HCT116 (cell line): ENCODE data around the gene MAP3K21. TPM values are rescaled to one million over a fixed set of nuclear protein-coding genes. Genes with fewer than 3 reads are reported as not detected.

Experiments used
- ATAC-seq: fragments of 200-7000 bp; cut with Tn5 transposase; 2 replicates; pipeline ENCODE4 v1.9.1; 2020; ENCODE audit warnings: mild to moderate bottlenecking, moderate library complexity
- BruUV-seq: library from RNA; stranded (reverse); fragments of 400-500 nt; replicated peaks from 2 replicates; lab custom pipeline; 2021; lab: Mats Ljungman, UMichigan
- CTCF ChIA-PET: fragments of 300-600 bp; sonication (Branson Sonifier 250); formaldehyde crosslinking; loops from one replicate; lab custom pipeline; 2021; ENCODE audit warnings: antibody characterized with exemption; lab: Charles Lee
- POLR2A ChIA-PET: fragments of 300-600, 350-600 bp; sonication (Branson Sonifier 250); formaldehyde crosslinking; loops from one replicate; lab custom pipeline; 2021; ENCODE audit warnings: antibody characterized with exemption; lab: Charles Lee
- RAD21 ChIA-PET, 2 experiments: fragments of 300-600 bp; sonication (Branson Sonifier 250); formaldehyde crosslinking; loops; one replicate each; lab custom pipeline; 2023; ENCODE audit warnings: low total read pairs in 2 of 2; ENCODE audit not compliant: uncharacterized antibody in 2 of 2, unreplicated experiment in 2 of 2, low non-redundant PET in 1 of 2; lab: Charles Lee
- DNase-seq: peaks from one replicate; pipeline ENCODE4 v3.0.0-alpha.2; 2010; ENCODE audit warnings: low read depth, low spot score
- H2AFZ ChIP-seq: fragments of 200-600 bp; shearing (Covaris generic), sonication (generic); 2 replicates; pipeline ENCODE4 v1.6.1; 2017; ENCODE audit warnings: low read depth, mixed run types, mixed read lengths, antibody characterized with exemption, low read length; ENCODE audit not compliant: poor library complexity, severe bottlenecking
- H3K27ac ChIP-seq: 2 replicates; pipeline ENCODE4 v1.5.1; 2012; ENCODE audit warnings: low read depth, low read length
- H3K27me3 ChIP-seq: fragments of 200-600 bp; sonication (generic); 2 replicates; pipeline ENCODE4 v1.6.1; 2016; ENCODE audit warnings: mixed run types, low read length, mixed read lengths; ENCODE audit not compliant: insufficient read depth
- H3K36me3 ChIP-seq, 2 experiments: fragments of 200-500 bp in 1 of 2; fragments of 200-600 bp in 1 of 2; sonication (Bioruptor generic) in 1 of 2; sonication (generic) in 1 of 2; 2 replicates each; pipeline versions ENCODE4 v1.5.1 to v1.6.1; 2014 to 2016; ENCODE audit warnings: low read length in 2 of 2, inconsistent platforms in 1 of 2, mixed read lengths in 1 of 2, mixed run types in 1 of 2; ENCODE audit not compliant: insufficient read depth in 2 of 2, control insufficient read depth in 1 of 2
- H3K4me1 ChIP-seq, 2 experiments: fragments of 200-600 bp in 1 of 2; sonication (generic) in 1 of 2; 2 replicates each; pipeline versions ENCODE4 v1.5.1 to v1.6.1; 2012 to 2017; ENCODE audit warnings: low read length in 2 of 2, inconsistent platforms in 1 of 2, mild to moderate bottlenecking in 1 of 2, mixed read lengths in 1 of 2, mixed run types in 1 of 2, moderate library complexity in 1 of 2; ENCODE audit not compliant: insufficient read depth in 2 of 2, control insufficient read depth in 1 of 2
- H3K4me2 ChIP-seq: fragments of 200-600 bp; sonication (generic); 2 replicates; pipeline ENCODE4 v1.6.1; 2017; ENCODE audit warnings: mixed run types, low read length, mixed read lengths
- H3K4me3 ChIP-seq, 2 experiments: fragments of 200-600 bp in 1 of 2; sonication (generic) in 1 of 2; replicated peaks in 1 of 2; 2 replicates each; pipeline ENCODE4 v1.5.1; 2011 to 2016; ENCODE audit warnings: low read length in 2 of 2, control low read depth in 1 of 2, low read depth in 1 of 2, mild to moderate bottlenecking in 1 of 2, mixed read lengths in 1 of 2, mixed run types in 1 of 2
- H3K79me2 ChIP-seq: fragments of 200-600 bp; sonication (generic); 2 replicates; pipeline ENCODE4 v1.6.1; 2017; ENCODE audit warnings: mild to moderate bottlenecking, mixed run types, low read length, moderate library complexity, mixed read lengths; ENCODE audit not compliant: insufficient read depth
- H3K9ac ChIP-seq: fragments of 200-600 bp; sonication (generic); 2 replicates; pipeline ENCODE4 v1.6.1; 2016; ENCODE audit warnings: low read length, mixed read lengths
- H3K9me2 ChIP-seq: fragments of 200-600 bp; sonication (generic), shearing (Covaris generic); 2 replicates; pipeline ENCODE4 v1.6.1; 2017; ENCODE audit warnings: mixed run types, mild to moderate bottlenecking, moderate library complexity; ENCODE audit not compliant: insufficient read depth
- H3K9me3 ChIP-seq, 2 experiments: fragments of 200-500 bp in 1 of 2; fragments of 200-600 bp in 1 of 2; sonication (Bioruptor generic) in 1 of 2; sonication (generic) in 1 of 2; 2 replicates each; pipeline ENCODE4 v1.6.1; 2014 to 2017; ENCODE audit warnings: low read length in 2 of 2, mixed read lengths in 2 of 2, inconsistent platforms in 1 of 2, low read depth in 1 of 2, mild to moderate bottlenecking in 1 of 2, mixed run types in 1 of 2, moderate library complexity in 1 of 2; ENCODE audit not compliant: control insufficient read depth in 1 of 2, insufficient read depth in 1 of 2
- H4K20me1 ChIP-seq: fragments of 200-600 bp; sonication (generic), shearing (Covaris generic); 2 replicates; pipeline ENCODE4 v1.6.1; 2017; ENCODE audit warnings: mixed run types, mild to moderate bottlenecking, moderate library complexity; ENCODE audit not compliant: insufficient read depth
- CBX3 ChIP-seq: IDR thresholded peaks from 2 replicates; pipeline ENCODE4 v1.6.1; 2012; ENCODE audit warnings: low read depth
- CEBPB ChIP-seq: IDR thresholded peaks from 2 replicates; pipeline ENCODE4 v1.6.1; 2012; ENCODE audit warnings: low read depth
- EGR1 ChIP-seq: IDR thresholded peaks from 2 replicates; pipeline ENCODE4 v1.6.1; 2012; ENCODE audit warnings: low read depth
- ELF1 ChIP-seq: IDR thresholded peaks from 2 replicates; pipeline ENCODE4 v1.6.1; 2012; ENCODE audit warnings: low read depth, borderline replicate concordance
- EZH2 ChIP-seq: fragments of 200-600 bp; sonication (generic); IDR thresholded peaks from 2 replicates; pipeline ENCODE4 v1.6.1; 2017; ENCODE audit warnings: antibody characterized with exemption, mixed run types
- EZH2phosphoT487 ChIP-seq: fragments of 200-600 bp; IDR thresholded peaks from 2 replicates; pipeline ENCODE4 v1.6.1; 2018; ENCODE audit warnings: antibody characterized with exemption, borderline replicate concordance
- FOSL1 ChIP-seq: IDR thresholded peaks from 2 replicates; pipeline ENCODE4 v1.6.1; 2012; ENCODE audit warnings: low read depth
- POLR2A ChIP-seq: IDR thresholded peaks from 2 replicates; pipeline ENCODE4 v1.7.0; 2011; ENCODE audit warnings: borderline replicate concordance; ENCODE audit not compliant: insufficient read depth, insufficient read length; ENCODE audit errors: extremely low read depth
- POLR2AphosphoS5 ChIP-seq: IDR thresholded peaks from 2 replicates; pipeline ENCODE4 v1.6.1; 2011; ENCODE audit warnings: mild to moderate bottlenecking, low read depth, low read length, moderate library complexity
- REST ChIP-seq: IDR thresholded peaks from 2 replicates; pipeline ENCODE4 v1.6.1; 2012; ENCODE audit warnings: low read depth
- SIN3A ChIP-seq: IDR thresholded peaks from 2 replicates; pipeline ENCODE4 v1.6.1; 2012; ENCODE audit warnings: low read depth
- SRF ChIP-seq: IDR thresholded peaks from 2 replicates; pipeline ENCODE4 v1.6.1; 2012; ENCODE audit warnings: low read depth
- TCF7L2 ChIP-seq: IDR thresholded peaks from 2 replicates; pipeline ENCODE4 v1.7.0; 2011; ENCODE audit warnings: borderline replicate concordance, inconsistent platforms; ENCODE audit not compliant: insufficient read depth, insufficient read length; ENCODE audit errors: extremely low read depth
- YY1 ChIP-seq: IDR thresholded peaks from 2 replicates; pipeline ENCODE4 v1.6.1; 2011; ENCODE audit warnings: low read length, low read depth, moderate library complexity, mild to moderate bottlenecking; ENCODE audit not compliant: insufficient replicate concordance; ENCODE audit errors: extremely low read depth
- ZBTB33 ChIP-seq: IDR thresholded peaks from 2 replicates; pipeline ENCODE4 v1.6.1; 2011; ENCODE audit warnings: mild to moderate bottlenecking, low read length, moderate library complexity; ENCODE audit not compliant: insufficient replicate concordance; ENCODE audit errors: extremely low read depth
- ZFX ChIP-seq: fragments of 450-650 bp; IDR thresholded peaks from 2 replicates; pipeline ENCODE4 v1.6.1; 2017
- ZNF274 ChIP-seq: fragments of 200-500 bp; sonication (Bioruptor generic); IDR thresholded peaks from 2 replicates; pipeline ENCODE4 v1.6.1; 2014; ENCODE audit warnings: mild to moderate bottlenecking, low read depth, low read length, inconsistent platforms
- intact Hi-C: fragments of 100-400 bp; cut with micrococcal nuclease; formaldehyde crosslinking; loops from 2 replicates; pipeline ENCODE4 v1.10.0; 2022
- total RNA-seq: library from RNA; stranded (reverse); gene quantifications from one replicate; pipeline ENCODE4 v1.2.1, GENCODE V29; 2021; ENCODE audit not compliant: unreplicated experiment
- TF ChIP-seq, protein P1 (sequence below), 3 experiments: fragments of 200-600 bp in 1 of 3; sonication (generic) in 1 of 3; IDR thresholded peaks in 2 of 3; conservative IDR thresholded peaks in 1 of 3; 2 replicates each; pipeline ENCODE4 v1.5.1; 2012 to 2017; ENCODE audit warnings: low read depth in 2 of 3, low read length in 2 of 3, antibody characterized with exemption in 1 of 3, borderline replicate concordance in 1 of 3, control low read depth in 1 of 3, mild to moderate bottlenecking in 1 of 3, mixed read lengths in 1 of 3, mixed run types in 1 of 3, moderate library complexity in 1 of 3; ENCODE audit not compliant: insufficient read depth in 1 of 3

MAP3K21 gene
- total RNA-seq, 1 experiment from 2014 or later: 19.1 TPM

GRCh38 chr1:233409540-233409939, 82.0 kb downstream of the MAP3K21 start:
- intact Hi-C loops: no loop called here
- no peak overlapping the region for H3K4me3 ChIP-seq
- no TSS peak for BruUV-seq
- ATAC-seq: no peak
- no peak for DNase-seq
- no peak for TF ChIP-seq EZH2phosphoT487
- TF ChIP-seq TCF7L2: no peak
- TF ChIP-seq POLR2AphosphoS5: no peak
- no peak for TF ChIP-seq POLR2A
- no peak for TF ChIP-seq REST
- TF ChIP-seq SIN3A: no peak
- no peak for TF ChIP-seq EGR1
- TF ChIP-seq CEBPB: no peak
- TF ChIP-seq ZNF274: no peak
- TF ChIP-seq FOSL1: no peak
- no peak for TF ChIP-seq ELF1
- TF ChIP-seq EZH2: no peak
- TF ChIP-seq CBX3: no peak
- TF ChIP-seq ZBTB33: no peak
- no peak for TF ChIP-seq SRF
- no peak for TF ChIP-seq YY1
- no peak for TF ChIP-seq ZFX
- TF ChIP-seq, protein P1, sequence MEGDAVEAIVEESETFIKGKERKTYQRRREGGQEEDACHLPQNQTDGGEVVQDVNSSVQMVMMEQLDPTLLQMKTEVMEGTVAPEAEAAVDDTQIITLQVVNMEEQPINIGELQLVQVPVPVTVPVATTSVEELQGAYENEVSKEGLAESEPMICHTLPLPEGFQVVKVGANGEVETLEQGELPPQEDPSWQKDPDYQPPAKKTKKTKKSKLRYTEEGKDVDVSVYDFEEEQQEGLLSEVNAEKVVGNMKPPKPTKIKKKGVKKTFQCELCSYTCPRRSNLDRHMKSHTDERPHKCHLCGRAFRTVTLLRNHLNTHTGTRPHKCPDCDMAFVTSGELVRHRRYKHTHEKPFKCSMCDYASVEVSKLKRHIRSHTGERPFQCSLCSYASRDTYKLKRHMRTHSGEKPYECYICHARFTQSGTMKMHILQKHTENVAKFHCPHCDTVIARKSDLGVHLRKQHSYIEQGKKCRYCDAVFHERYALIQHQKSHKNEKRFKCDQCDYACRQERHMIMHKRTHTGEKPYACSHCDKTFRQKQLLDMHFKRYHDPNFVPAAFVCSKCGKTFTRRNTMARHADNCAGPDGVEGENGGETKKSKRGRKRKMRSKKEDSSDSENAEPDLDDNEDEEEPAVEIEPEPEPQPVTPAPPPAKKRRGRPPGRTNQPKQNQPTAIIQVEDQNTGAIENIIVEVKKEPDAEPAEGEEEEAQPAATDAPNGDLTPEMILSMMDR (IDR thresholded peaks at IDR 0.05 in 2 of 3, conservative IDR thresholded peaks at IDR 0.05 in 1 of 3; ENCODE audit: borderline replicate concordance in 1 of 3, insufficient read depth in 1 of 3, low read depth in 2 of 3, low read length in 2 of 3): no peak
- no peak overlapping the region for H3K4me2 ChIP-seq
- no peaks in the 10 kb centered on the region for H3K9me3 ChIP-seq
- no peaks in the 10 kb centered on the region for H3K36me3 ChIP-seq
- no peak overlapping the region for H3K27ac ChIP-seq
- CTCF ChIA-PET: no interaction called here
- POLR2A ChIA-PET: no interaction called here
- H4K20me1 ChIP-seq: no peaks in the 10 kb centered on the region
- H3K9ac ChIP-seq: no peak overlapping the region
- H3K79me2 ChIP-seq: no peaks in the 10 kb centered on the region
- no peaks in the 10 kb centered on the region for H3K27me3 ChIP-seq
- no peaks in the 10 kb centered on the region for H3K9me2 ChIP-seq
- H3K4me1 ChIP-seq: no peaks in the 10 kb centered on the region
- no peak overlapping the region for H2AFZ ChIP-seq
- RAD21 ChIA-PET: no interaction called here
